Measurements from ENCODE around the gene GPC6.

Gene GPC6

GRCh38 chr13:94414141-94414540, 1187.5 kb downstream of the GPC6 start:
- Mint-ChIP-seq H3K27me3 (peaks cover 52% of the 10 kb centered on the region), H3K4me3 (no peak overlapping the region), H3K36me3 (ENCODE audit: insufficient read depth) (no peaks in the 10 kb centered on the region), H3K27ac (ENCODE audit: low read depth) (no peak overlapping the region), H3K9me3 (peaks cover 5% of the 10 kb centered on the region), H3K4me1 (peaks cover 3% of the 10 kb centered on the region)
- DNase-seq (ENCODE audit: low spot score in 2 of 2) (no peak), ATAC-seq (replicated peaks; ENCODE audit: extremely low read depth, poor library complexity, severe bottlenecking) (no peak)

GRCh38 chr13:94414708-94415107, 1188.1 kb downstream of the GPC6 start:
- H3K4me3 Mint-ChIP-seq = no peak overlapping the region
- peaks cover 50% of the 10 kb centered on the region for H3K27me3 Mint-ChIP-seq
- H3K4me1 Mint-ChIP-seq = peaks cover 6% of the 10 kb centered on the region
- H3K9me3 Mint-ChIP-seq = peaks cover 5% of the 10 kb centered on the region
- ATAC-seq (replicated peaks; ENCODE audit: extremely low read depth, poor library complexity, severe bottlenecking) (no peak), DNase-seq (ENCODE audit: low spot score in 2 of 2) (no peak)
- no peaks in the 10 kb centered on the region for H3K36me3 Mint-ChIP-seq (ENCODE audit: insufficient read depth)
- H3K27ac Mint-ChIP-seq (ENCODE audit: low read depth) = no peak overlapping the region

GRCh38 chr13:94415500-94416237, 1189.1 kb downstream of the GPC6 start:
- Mint-ChIP-seq H3K4me1 (peaks cover 6% of the 10 kb centered on the region), H3K27ac (ENCODE audit: low read depth) (no peak overlapping the region), H3K27me3 (peaks cover 41% of the 10 kb centered on the region), H3K9me3 (peaks cover 11% of the 10 kb centered on the region), H3K36me3 (ENCODE audit: insufficient read depth) (no peaks in the 10 kb centered on the region), H3K4me3 (no peak overlapping the region)
- ATAC-seq (replicated peaks; ENCODE audit: extremely low read depth, poor library complexity, severe bottlenecking) (no peak), DNase-seq (ENCODE audit: low spot score in 2 of 2) (no peak)

DNA sequence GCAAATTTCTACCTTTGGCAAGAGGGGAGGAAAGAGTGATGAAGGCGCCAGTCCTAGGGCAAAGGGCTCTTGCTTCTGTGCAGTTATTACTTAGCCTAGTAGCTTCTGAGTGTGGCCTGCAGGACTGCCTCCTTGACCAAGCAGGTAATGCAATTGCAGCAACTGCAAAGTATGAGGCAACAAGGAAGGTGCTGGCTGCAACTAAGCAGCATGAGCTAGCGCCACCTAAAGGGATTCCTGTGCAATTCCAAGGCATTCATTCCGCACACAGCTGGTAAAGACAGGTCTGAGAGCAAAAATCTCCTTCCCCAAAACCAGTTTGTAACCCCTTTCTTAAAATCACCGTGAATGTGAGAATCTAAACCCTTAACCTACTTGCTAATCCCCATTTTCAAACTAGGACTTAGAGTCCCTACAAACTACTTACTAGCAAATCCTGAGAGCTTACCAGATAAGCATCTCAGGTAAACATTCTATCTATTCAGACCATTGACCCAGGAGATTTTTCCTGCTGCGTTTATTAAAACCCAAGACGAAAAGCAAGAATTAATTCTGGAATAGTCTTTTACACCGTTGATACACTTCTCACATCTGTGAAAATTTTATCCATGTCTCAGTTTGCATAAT, 1190.0 kb downstream of the GPC6 start:
- DNase-seq (ENCODE audit: low spot score in 2 of 2) = no peak
- peaks cover 11% of the 10 kb centered on the region for H3K9me3 Mint-ChIP-seq
- H3K4me3 Mint-ChIP-seq = no peak overlapping the region
- no peak for ATAC-seq (replicated peaks; ENCODE audit: extremely low read depth, poor library complexity, severe bottlenecking)
- peaks cover 37% of the 10 kb centered on the region for H3K27me3 Mint-ChIP-seq
- H3K27ac Mint-ChIP-seq (ENCODE audit: low read depth) = no peak overlapping the region
- no peaks in the 10 kb centered on the region for H3K36me3 Mint-ChIP-seq (ENCODE audit: insufficient read depth)
- H3K4me1 Mint-ChIP-seq = peaks cover 6% of the 10 kb centered on the region

GRCh38 chr13:94417294-94417693, 1190.7 kb downstream of the GPC6 start:
- ATAC-seq (replicated peaks; ENCODE audit: extremely low read depth, poor library complexity, severe bottlenecking) (no peak), DNase-seq (ENCODE audit: low spot score in 2 of 2) (no peak)
- Mint-ChIP-seq H3K9me3 (peaks cover 11% of the 10 kb centered on the region), H3K27ac (ENCODE audit: low read depth) (no peak overlapping the region), H3K4me3 (no peak overlapping the region), H3K4me1 (peaks cover 6% of the 10 kb centered on the region), H3K36me3 (ENCODE audit: insufficient read depth) (no peaks in the 10 kb centered on the region), H3K27me3 (peaks cover 30% of the 10 kb centered on the region)

DNA sequence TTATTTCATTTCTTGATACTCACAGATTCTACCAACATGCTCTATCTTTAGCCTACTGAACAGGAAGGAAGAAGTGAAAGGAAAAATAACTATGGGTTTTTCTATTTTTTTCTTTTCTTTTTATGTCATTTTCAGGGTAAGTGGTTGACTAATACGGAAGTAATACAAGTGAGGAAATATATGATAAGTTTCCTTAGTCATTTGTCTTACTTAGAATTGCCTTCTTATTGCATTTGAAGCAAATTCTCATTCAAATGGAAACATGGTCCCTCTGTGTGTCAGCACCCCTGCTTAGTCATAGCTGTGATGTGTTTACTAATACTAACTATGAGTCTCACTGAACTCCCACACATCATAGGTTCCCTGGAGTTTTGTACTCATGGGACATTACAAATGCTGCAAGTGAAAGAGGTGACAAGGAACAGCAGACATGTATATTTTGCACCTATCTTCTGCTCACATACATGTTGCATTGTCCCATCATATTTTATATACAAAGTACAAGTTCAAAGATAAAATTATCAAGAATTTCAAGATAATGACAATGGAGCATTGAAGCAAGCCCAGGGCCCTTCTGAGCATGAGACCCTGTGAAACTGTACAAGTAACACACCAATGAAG, 1192.8 kb downstream of the GPC6 start:
- DNase-seq (ENCODE audit: low spot score in 2 of 2) (no peak), ATAC-seq (replicated peaks; ENCODE audit: extremely low read depth, poor library complexity, severe bottlenecking) (no peak)
- Mint-ChIP-seq H3K4me1 (peaks cover 6% of the 10 kb centered on the region), H3K27ac (ENCODE audit: low read depth) (no peak overlapping the region), H3K4me3 (no peak overlapping the region), H3K9me3 (peaks cover 11% of the 10 kb centered on the region), H3K36me3 (ENCODE audit: insufficient read depth) (no peaks in the 10 kb centered on the region), H3K27me3 (peaks cover 19% of the 10 kb centered on the region)

- Mint-ChIP-seq H3K4me1 (peaks cover 6% of the 10 kb centered on the region), H3K9me3 (peaks cover 11% of the 10 kb centered on the region), H3K27ac (ENCODE audit: low read depth) (no peak overlapping the region), H3K36me3 (ENCODE audit: insufficient read depth) (no peaks in the 10 kb centered on the region), H3K27me3 (peaks cover 14% of the 10 kb centered on the region), H3K4me3 (no peak overlapping the region)
- ATAC-seq (replicated peaks; ENCODE audit: extremely low read depth, poor library complexity, severe bottlenecking) (no peak), DNase-seq (ENCODE audit: low spot score in 2 of 2) (no peak)
Observed at GRCh38 chr13:94419925-94420305, 1193.3 kb downstream of the GPC6 start.

- H3K9me3 Mint-ChIP-seq = no peaks in the 10 kb centered on the region
- H3K4me1 Mint-ChIP-seq = no peaks in the 10 kb centered on the region
- DNase-seq (ENCODE audit: low spot score in 2 of 2) (no peak), ATAC-seq (replicated peaks; ENCODE audit: extremely low read depth, poor library complexity, severe bottlenecking) (no peak)
- peaks cover 9% of the 10 kb centered on the region for H3K27me3 Mint-ChIP-seq
- no peaks in the 10 kb centered on the region for H3K36me3 Mint-ChIP-seq (ENCODE audit: insufficient read depth)
- no peak overlapping the region for H3K4me3 Mint-ChIP-seq
- H3K27ac Mint-ChIP-seq (ENCODE audit: low read depth) = no peak overlapping the region
Observed at GRCh38 chr13:94427313-94427953, 1200.8 kb downstream of the GPC6 start.

DNA sequence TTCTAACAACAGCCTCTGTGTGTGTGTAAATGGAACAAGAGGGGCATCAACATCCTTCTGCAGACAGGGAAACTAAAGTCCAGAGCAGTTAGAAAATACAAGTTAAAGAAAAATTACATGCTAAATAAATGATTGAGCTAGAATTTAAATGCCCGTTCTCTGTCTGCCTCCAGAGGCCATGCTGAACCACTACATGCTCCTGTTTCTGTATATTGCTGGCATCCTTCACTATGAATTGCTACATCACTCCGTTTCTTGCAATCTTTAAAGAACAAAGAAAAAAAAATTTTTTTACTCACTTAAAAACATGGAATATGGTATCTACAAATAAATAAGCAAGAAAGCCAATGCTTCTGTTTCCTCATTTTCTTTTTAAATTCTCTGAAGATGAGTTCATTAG, 1205.0 kb downstream of the GPC6 start:
- no peaks in the 10 kb centered on the region for H3K9me3 Mint-ChIP-seq
- ATAC-seq (replicated peaks; ENCODE audit: extremely low read depth, poor library complexity, severe bottlenecking) (no peak), DNase-seq (ENCODE audit: low spot score in 2 of 2) (no peak)
- H3K36me3 Mint-ChIP-seq (ENCODE audit: insufficient read depth) = no peaks in the 10 kb centered on the region
- no peaks in the 10 kb centered on the region for H3K4me1 Mint-ChIP-seq
- H3K27me3 Mint-ChIP-seq = no peaks in the 10 kb centered on the region
- no peak overlapping the region for H3K27ac Mint-ChIP-seq (ENCODE audit: low read depth)
- H3K4me3 Mint-ChIP-seq = no peak overlapping the region

DNA sequence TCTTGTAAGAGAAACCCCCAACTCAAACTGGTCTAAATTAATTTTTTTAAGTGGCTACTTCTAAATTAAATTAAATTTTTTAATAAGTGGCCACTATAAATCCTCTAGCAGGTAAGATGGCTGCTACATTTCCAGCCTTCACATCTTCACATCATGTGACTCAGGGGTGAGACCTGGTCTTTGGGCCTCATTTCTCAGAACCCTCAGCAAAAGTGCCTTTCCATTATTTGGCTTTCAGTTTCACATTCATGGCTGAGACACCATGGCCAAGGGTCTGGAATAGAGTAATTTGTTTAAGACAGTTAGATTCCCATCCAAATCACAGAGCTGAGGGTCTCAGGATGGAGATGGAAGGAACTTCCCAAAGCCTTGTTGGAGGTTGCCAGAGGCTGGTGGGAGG, 1205.4 kb downstream of the GPC6 start:
- Mint-ChIP-seq H3K27me3 (no peaks in the 10 kb centered on the region), H3K9me3 (no peaks in the 10 kb centered on the region), H3K4me3 (no peak overlapping the region), H3K27ac (ENCODE audit: low read depth) (no peak overlapping the region), H3K4me1 (no peaks in the 10 kb centered on the region), H3K36me3 (ENCODE audit: insufficient read depth) (no peaks in the 10 kb centered on the region)
- ATAC-seq (replicated peaks; ENCODE audit: extremely low read depth, poor library complexity, severe bottlenecking) (no peak), DNase-seq (ENCODE audit: low spot score in 2 of 2) (no peak)

DNA sequence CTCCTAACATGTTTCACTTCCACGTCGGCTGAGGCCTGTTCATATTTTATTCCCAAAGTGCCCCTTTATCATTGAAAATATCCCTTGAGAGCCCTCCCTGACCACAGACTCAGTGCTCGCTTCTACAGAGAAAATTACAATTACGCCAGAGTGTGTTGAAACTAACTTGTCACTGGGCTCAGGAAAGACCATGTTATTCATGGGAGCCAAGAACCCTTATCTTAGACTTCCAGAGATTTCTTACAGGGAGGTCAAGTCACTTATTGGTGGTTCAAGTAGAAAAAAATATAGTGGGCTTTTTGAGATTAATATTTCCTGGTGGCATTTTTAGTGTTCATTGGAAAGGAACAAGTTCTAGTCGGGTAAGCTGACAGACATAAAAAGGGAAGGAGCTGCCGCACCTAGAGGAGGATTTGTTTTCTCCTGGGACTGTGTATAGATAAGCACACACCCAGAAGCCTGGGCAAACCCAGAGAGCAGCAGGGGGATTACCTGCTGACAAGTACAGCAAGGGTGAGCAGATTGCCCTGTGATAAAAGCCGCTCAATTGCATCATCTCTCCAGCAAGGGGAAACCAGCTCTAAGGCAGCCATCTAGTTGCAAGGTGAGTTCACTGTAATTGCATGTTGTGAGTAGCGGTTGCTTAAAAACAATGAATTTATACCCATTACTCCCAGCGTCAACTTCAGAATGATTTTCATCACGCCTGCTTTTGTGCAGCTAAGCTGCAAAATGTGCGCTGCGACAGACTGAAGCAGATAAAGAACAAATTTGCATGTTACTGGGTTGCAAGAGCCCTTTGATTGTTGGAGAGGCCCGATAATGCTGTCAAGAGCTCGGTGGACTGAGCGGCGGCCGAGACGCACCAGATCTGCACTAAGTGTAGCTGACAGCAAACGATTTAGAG, 1206.7 kb downstream of the GPC6 start:
- H3K36me3 Mint-ChIP-seq (ENCODE audit: insufficient read depth) = no peaks in the 10 kb centered on the region
- DNase-seq (ENCODE audit: low spot score in 2 of 2) = no peak
- no peaks in the 10 kb centered on the region for H3K4me1 Mint-ChIP-seq
- ATAC-seq (replicated peaks; ENCODE audit: extremely low read depth, poor library complexity, severe bottlenecking) = no peak
- H3K27ac Mint-ChIP-seq (ENCODE audit: low read depth) = no peak overlapping the region
- H3K4me3 Mint-ChIP-seq = no peak overlapping the region
- no peaks in the 10 kb centered on the region for H3K27me3 Mint-ChIP-seq
- no peaks in the 10 kb centered on the region for H3K9me3 Mint-ChIP-seq

DNA sequence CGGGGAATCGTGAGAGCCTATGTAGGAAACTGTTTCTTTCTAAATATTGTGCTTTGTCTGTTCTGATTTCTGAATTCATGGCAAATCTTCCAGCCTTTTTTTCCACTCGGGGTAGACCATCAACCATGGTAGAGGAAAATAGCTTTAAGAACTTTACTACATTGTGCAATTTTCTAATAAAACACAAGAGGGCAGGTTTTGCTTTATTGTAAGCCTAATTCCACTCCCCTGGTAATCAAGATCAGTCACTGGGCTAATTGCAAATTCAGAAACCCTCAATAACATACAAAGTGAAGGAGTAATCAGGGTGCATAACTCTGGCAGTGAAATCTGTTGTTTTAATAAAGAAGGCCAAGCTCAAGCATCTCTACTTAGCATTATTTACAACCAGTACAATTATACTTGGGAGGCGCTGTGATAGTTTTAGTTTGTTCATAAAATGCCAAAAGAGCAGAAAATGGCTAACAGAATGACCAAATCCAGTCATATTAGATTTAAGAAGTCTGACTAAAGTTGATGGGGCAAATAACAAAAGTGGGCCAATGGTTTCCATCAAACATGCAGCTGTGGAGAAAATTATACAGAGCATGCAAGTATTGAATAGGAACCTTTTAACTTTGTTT, 1209.1 kb downstream of the GPC6 start:
- no peaks in the 10 kb centered on the region for H3K4me1 Mint-ChIP-seq
- ATAC-seq (replicated peaks; ENCODE audit: extremely low read depth, poor library complexity, severe bottlenecking) = peak; percentile 14
- H3K36me3 Mint-ChIP-seq (ENCODE audit: insufficient read depth) = no peaks in the 10 kb centered on the region
- no peak for DNase-seq (ENCODE audit: low spot score in 2 of 2)
- no peak overlapping the region for H3K4me3 Mint-ChIP-seq
- no peaks in the 10 kb centered on the region for H3K9me3 Mint-ChIP-seq
- H3K27me3 Mint-ChIP-seq = no peaks in the 10 kb centered on the region
- H3K27ac Mint-ChIP-seq (ENCODE audit: low read depth) = no peak overlapping the region

All from central memory CD8-positive, alpha-beta T cell (primary cell).